Left lobe of liver (tissue), 2 donors: Measurements from ENCODE around the gene NPPB. TPM values are rescaled to one million over a fixed set of nuclear protein-coding genes. Genes with fewer than 3 reads are reported as not detected.
A peak's percentile ranks its signal among the peaks of the same experiment; 100 is the strongest.
"Not testable (repeated sequence)": the region's sequence is repeated elsewhere in the genome, so short reads cannot be mapped to it uniquely, and the experiment has no call there.

ENCODE experiments used
- ATAC-seq: fragments of 200-7000 bp; cut with Tn5 transposase; one replicate; pipeline ENCODE4 v1.9.1; 2020; ENCODE audit warnings: mild to moderate bottlenecking, moderate library complexity
- DNase-seq: peaks from one replicate; pipeline ENCODE4 v3.0.0-alpha.2; 2020; ENCODE audit warnings: low spot score
- total RNA-seq: library from RNA; stranded (reverse); gene quantifications from one replicate; pipeline ENCODE4 v1.2.1, GENCODE V29; 2021
- donor health status: DM: no; HTN: no; CAD: no; lungs with moderate emphysema.
- donor health status: DM: no; HTN: yes; CAD: no.

NPPB gene
- not detected for total RNA-seq

DNA sequence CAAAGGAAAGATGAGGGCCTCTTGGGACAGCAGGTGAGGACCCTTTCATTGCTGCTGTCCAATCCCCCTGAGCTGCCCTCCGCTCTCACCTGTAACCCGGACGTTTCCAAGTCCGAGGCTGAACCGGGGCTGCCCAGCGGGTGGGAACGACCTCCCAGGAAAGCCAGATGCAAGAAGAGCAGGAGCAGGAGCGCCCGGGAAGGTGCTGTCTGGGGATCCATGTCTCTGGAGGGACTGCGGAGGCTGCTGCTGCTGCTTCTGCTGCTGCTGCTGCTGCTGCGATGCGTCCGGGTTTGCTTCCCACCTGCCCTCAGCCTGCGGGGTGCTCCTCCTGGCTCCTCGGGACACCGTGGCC, at the start of gene NPPB:
Gene NPPB (minus strand): TSS at position 333 of the 355 bp plus-strand sequence. CDS start 112 bp downstream, at position 221.
- ATAC-seq: no peak
- no peak for DNase-seq

DNA sequence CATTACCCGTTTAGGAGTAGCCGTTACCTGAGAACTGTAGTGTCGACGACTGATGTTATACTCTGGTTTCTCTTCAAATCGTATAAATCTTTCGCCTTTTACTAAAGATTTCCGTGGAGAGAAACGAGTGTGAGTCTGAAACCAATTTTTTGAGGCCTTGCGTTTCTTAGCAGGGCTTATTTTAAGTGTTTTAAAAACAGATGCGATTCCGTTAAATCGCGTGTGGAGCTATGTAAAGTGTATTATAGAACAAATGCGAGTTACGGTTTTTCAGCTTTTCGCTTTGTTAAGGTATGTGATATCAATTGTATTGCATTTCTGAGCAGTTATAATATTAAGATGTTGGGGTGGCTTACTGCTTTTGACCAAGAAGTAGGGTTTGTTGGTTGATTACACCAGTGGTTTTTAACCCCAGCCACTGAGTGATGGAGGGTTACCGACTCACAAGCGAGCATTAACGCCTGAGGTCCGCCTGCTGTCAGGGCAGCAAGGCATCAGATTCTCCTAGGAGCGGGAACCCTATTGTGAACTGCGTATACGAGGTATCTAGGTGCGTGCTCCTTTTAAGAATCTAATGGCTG, 49.4 kb upstream of the NPPB start:
- ATAC-seq (peak; percentile 74), DNase-seq (peak; percentile 69)

DNA sequence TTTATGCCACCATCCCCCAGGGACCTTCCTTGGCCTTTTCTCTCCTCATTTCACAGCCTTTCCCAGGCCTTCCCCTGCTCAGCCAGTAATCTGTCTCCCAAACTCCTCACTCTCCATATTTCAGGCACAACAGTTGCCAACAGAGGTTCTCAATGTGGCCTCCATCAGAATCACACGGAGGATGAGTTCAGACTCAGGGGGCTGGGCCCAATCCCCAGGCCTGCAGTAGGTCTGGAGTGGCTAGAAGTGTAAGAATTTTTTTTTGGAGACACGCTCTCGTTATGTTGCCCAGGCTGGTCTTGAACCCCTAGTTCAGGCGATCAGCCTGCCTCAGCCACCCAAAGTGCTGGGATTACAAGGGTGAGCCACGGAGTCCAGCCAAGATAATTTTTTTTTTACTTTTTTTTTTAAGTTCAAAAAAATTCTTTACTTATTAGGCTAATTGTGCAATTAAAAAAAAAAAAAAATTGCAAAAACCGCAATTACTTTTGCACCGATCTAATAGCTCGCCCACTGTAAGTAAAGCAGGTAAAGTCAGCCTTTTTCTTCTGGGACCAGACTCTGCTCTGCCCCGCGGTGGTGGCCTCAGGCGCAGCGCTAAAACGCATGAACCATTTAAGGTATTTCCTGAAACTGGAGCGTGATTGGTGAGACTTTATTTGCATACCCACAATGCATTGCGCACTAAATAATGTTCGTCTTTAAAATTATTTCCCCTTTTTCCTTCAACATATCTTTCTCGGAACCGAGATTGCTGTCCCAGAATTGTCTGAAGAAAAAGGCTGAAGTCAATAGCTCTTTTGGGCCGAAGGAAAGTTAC, 48.7 kb upstream of the NPPB start:
- peak; percentile 80 for ATAC-seq
- peak; percentile 90 for DNase-seq

DNA sequence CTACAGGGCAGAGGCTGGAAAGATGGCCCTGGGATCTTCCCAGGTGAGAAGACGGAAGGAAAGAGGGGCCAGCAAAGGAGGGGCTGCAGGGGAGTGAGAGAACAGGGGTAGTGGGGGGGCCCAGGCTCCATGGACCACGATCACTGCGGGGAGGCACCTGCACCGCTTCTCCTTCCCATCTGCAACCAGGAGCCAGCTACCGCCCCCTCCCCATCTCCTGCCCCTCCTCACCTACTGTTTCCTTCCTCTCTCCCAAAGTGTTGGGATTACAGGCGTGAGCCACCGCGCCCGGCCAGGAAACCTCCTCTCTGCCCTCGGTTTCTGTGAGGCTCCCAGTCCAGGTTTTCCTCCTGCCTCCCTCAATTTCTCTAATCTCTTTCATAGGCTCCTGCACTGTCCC, 48.1 kb upstream of the NPPB start:
- ATAC-seq (no peak), DNase-seq (no peak)

DNA sequence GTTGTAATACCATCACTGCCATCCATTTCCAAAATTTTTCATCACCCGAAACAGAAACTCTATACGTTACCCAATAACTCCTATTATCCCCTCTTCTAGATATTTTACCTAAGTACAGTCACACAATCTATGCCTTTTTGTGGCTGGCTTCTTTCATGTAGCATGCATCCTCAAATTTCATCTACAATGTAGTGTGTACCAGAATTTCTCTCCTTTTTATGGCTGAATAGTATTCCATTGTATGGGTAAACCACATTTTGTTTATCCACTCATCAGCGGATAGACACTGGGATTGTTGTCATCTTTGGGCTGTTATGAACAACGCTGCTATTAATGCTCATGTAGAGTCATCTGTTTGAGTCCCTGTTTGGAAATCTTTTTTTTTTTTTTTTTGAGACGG, 46.2 kb upstream of the NPPB start:
- DNase-seq (no peak), ATAC-seq (no peak)

DNA sequence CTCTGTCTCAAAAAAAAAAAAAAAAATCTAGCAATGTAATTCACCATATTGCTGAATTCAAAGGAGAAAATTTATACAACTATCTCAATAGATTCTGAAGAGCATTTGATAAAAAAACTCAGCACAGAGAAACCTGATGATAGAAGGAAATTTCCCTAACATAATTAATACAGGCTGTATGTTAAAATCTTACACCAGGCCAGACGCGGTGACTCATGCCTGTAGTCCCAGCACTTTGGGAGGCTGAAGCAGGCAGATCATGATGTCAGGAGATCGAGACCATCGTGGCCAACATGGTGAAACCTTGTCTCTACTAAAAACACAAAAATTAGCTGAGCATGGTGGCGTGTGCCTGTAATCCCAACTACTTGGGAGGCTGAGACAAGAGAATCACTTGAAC, 45.4 kb upstream of the NPPB start:
- DNase-seq, ATAC-seq: not testable (repeated sequence)

- DNase-seq (no peak), ATAC-seq (no peak)
These were observed 44.5 kb upstream of the NPPB start for GRCh38 chr1:11903210-11903609.

- not testable (repeated sequence) for ATAC-seq, DNase-seq
These were observed 42.7 kb upstream of the NPPB start for GRCh38 chr1:11901446-11901845.

DNA sequence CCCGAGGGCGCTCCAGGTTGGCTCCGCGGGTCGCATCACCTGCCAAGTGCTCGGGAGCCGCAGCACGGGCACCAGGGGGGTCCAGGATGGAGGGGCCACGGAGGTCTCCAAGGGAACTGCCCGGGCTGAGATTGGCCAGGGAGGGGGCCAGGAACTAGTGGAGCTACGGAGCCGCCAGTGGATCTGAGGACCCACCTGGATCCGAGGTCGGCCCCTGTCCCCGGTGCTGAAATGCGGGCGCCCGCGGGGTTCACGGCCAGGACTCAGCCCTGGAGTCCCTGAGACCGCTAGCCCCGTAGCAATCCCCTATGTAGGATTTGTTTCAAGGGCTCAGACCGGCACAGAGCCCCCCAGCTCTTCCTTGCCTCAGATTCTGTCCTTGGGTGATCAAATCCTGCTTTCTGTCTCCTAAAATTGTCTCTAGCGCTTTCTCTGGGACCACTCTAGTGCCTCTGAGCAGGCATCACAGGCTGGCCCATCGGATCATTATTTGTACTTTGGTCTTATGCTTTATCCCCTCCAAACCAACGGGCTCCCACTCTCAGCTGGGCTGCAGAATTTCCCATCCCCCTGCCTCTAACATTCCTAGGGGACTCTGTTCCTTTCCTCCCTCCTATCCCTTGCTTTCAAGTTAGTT, 40.2 kb upstream of the NPPB start:
- ATAC-seq (peak; percentile 43), DNase-seq (no peak)

- ATAC-seq: no peak
- DNase-seq: no peak
These were observed 39.5 kb upstream of the NPPB start for GRCh38 chr1:11898086-11898785.

GRCh38 chr1:11894501-11894900, 35.8 kb upstream of the NPPB start:
- not testable (repeated sequence) for DNase-seq, ATAC-seq

GRCh38 chr1:11893907-11894251, 35.1 kb upstream of the NPPB start:
- peak; percentile 71 for DNase-seq
- ATAC-seq: peak; percentile 99

GRCh38 chr1:11891433-11892186, 32.9 kb upstream of the NPPB start:
- ATAC-seq: no peak

DNA sequence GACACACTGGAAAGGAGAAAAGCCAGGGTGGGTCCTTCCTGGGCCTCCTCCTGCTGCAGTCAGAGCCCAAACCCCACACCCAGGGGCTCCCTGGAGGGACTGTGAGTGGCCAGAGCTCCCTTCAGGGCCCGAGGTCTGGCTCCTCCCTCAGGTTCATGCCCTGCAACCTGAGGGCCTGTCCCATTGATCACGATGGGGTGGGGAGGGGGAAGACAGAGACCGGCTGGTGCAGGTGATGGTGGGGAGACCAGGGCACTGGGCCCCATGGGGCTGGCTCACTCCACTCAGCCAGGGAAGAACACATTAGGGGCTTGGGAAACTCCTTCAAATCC, 30.1 kb upstream of the NPPB start:
- ATAC-seq (no peak), DNase-seq (no peak)

More at GRCh38 chr1:11891433-11892186, 32.9 kb upstream of the NPPB start:
- no peak for DNase-seq

GRCh38 chr1:11888206-11888876, 29.6 kb upstream of the NPPB start:
- ATAC-seq: no peak
- DNase-seq: no peak

DNA sequence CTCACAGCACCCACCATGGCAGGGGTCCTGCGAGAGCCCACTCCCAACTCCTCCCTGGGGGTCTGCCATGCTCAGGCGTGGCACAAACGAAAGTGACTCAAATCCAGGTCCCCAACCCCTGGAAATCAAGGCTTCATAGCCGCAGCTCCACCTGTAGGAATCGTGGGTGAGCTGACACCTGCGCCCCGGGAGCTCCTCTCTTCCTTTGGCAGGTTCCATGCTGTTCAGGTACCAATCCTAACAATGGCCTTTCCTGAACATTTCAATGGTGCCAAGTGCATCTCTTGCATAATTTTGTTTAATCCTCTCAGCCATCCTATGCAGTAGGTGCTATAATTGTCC, 28.9 kb upstream of the NPPB start:
- ATAC-seq (no peak), DNase-seq (no peak)

- ATAC-seq: no peak
These were observed 28.4 kb upstream of the NPPB start for GRCh38 chr1:11886986-11887665.

DNA sequence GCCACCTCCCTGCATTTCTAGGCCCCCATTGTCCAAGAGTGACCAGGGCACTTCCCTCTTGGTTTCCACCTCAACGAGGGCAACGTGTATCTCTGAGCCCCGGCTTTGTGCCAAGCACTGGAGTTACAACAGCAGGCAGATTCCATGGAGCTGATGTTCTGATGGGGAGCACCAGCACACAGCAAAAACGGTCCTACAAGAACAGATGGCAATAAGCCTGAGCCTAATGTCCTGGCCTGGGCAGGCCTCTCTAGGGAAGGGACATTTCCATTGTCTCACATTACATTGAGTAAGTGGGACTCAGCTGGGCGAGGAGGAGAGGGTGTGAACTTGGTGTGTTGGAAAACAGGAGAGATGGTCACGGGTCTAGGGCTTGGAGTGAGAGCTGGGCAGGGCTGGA, 27.2 kb upstream of the NPPB start:
- DNase-seq (no peak), ATAC-seq (no peak)

More at GRCh38 chr1:11886986-11887665, 28.4 kb upstream of the NPPB start:
- no peak for DNase-seq

- ATAC-seq (peak; percentile 47), DNase-seq (no peak)
These were observed 24.2 kb upstream of the NPPB start for GRCh38 chr1:11882814-11883538.
